NCI-H345 treated with DMSO at 0.1 percent for 48 hours (cell line): ENCODE measurements around the gene OR2V2.
"Not testable (repeated sequence)": the region's sequence is repeated elsewhere in the genome, so short reads cannot be mapped to it uniquely, and the experiment has no call there.

Experiments used
- DNase-seq: peaks from one replicate; lab custom pipeline; 2025; ENCODE audit not compliant: unreplicated experiment; lab: John Stamatoyannopoulos, UW

The OR2V2 gene

GRCh38 chr5:181146927-181147636, at the start of gene OR2V2:
Gene OR2V2, plus strand, starts transcription at chr5:181147586. Its CDS starts 7,357 bp downstream, at chr5:181154943.
- not testable (repeated sequence) for DNase-seq

GRCh38 chr5:181097759-181098491, 49.5 kb upstream of the OR2V2 start:
- DNase-seq = not testable (repeated sequence)

- DNase-seq = no peak
Observed at GRCh38 chr5:181098762-181099601, 48.4 kb upstream of the OR2V2 start.

- no peak for DNase-seq
Observed at GRCh38 chr5:181099602-181100086, 47.7 kb upstream of the OR2V2 start.

- DNase-seq = no peak
Observed at GRCh38 chr5:181100121-181100875, 47.1 kb upstream of the OR2V2 start.

- DNase-seq = not testable (repeated sequence)
Observed at GRCh38 chr5:181101030-181101641, 46.2 kb upstream of the OR2V2 start.

- DNase-seq = not testable (repeated sequence)
Observed at GRCh38 chr5:181101930-181102674, 45.3 kb upstream of the OR2V2 start.

GRCh38 chr5:181104259-181104568, 43.2 kb upstream of the OR2V2 start:
- not testable (repeated sequence) for DNase-seq

- not testable (repeated sequence) for DNase-seq
Observed at GRCh38 chr5:181104606-181105390, 42.6 kb upstream of the OR2V2 start.

- DNase-seq = no peak
Observed at GRCh38 chr5:181105391-181106025, 41.9 kb upstream of the OR2V2 start.

GRCh38 chr5:181107699-181108098, 39.7 kb upstream of the OR2V2 start:
- DNase-seq = no peak

GRCh38 chr5:181108578-181109165, 38.7 kb upstream of the OR2V2 start:
- DNase-seq = no peak

GRCh38 chr5:181109489-181110013, 37.8 kb upstream of the OR2V2 start:
- no peak for DNase-seq

- DNase-seq = no peak
Observed at GRCh38 chr5:181111010-181111409, 36.4 kb upstream of the OR2V2 start.

- no peak for DNase-seq
Observed at GRCh38 chr5:181112476-181112875, 34.9 kb upstream of the OR2V2 start.

GRCh38 chr5:181113572-181113971, 33.8 kb upstream of the OR2V2 start:
- DNase-seq = not testable (repeated sequence)

GRCh38 chr5:181114284-181114843, 33.0 kb upstream of the OR2V2 start:
- DNase-seq = no peak
